ENCODE results near the gene PBX3.

GRCh38 chr9:125984461-125984860 lies 237.3 kb downstream of the PBX3 start:
- TF ChIP-seq, protein P1, sequence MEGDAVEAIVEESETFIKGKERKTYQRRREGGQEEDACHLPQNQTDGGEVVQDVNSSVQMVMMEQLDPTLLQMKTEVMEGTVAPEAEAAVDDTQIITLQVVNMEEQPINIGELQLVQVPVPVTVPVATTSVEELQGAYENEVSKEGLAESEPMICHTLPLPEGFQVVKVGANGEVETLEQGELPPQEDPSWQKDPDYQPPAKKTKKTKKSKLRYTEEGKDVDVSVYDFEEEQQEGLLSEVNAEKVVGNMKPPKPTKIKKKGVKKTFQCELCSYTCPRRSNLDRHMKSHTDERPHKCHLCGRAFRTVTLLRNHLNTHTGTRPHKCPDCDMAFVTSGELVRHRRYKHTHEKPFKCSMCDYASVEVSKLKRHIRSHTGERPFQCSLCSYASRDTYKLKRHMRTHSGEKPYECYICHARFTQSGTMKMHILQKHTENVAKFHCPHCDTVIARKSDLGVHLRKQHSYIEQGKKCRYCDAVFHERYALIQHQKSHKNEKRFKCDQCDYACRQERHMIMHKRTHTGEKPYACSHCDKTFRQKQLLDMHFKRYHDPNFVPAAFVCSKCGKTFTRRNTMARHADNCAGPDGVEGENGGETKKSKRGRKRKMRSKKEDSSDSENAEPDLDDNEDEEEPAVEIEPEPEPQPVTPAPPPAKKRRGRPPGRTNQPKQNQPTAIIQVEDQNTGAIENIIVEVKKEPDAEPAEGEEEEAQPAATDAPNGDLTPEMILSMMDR (IDR thresholded peaks at IDR 0.05), result no peak
- TF ChIP-seq POLR2A (IDR thresholded peaks at IDR 0.05), result no peak
